H1 (cell line): Measurements from ENCODE around the gene RAB40B. TPM values are rescaled to one million over a fixed set of nuclear protein-coding genes. Genes with fewer than 3 reads are reported as not detected.

Experiments
- CTCF ChIA-PET: fragments of 300-600 bp; sonication (Branson Sonifier 250); formaldehyde crosslinking; loops from one replicate; lab custom pipeline; 2021; ENCODE audit not compliant: partially characterized antibody; lab: Charles Lee
- POLR2A ChIA-PET: fragments of 300-600 bp; sonication (Branson Sonifier 250); formaldehyde crosslinking; loops from one replicate; lab custom pipeline; 2021; ENCODE audit warnings: inconsistent platforms; ENCODE audit not compliant: partially characterized antibody; lab: Charles Lee
- DNase-seq, 2 experiments: peaks; one replicate each; pipeline versions ENCODE4 v3.0.0 to v3.0.0-alpha.2; 2010 to 2022; ENCODE audit warnings: low spot score in 2 of 2, low read depth in 1 of 2, mixed read lengths in 1 of 2
- FAIRE-seq: peaks from 2 replicates; lab custom pipeline; 2011; peaks lifted over from hg19 to GRCh38; lab: Jason Lieb, UNC
- H2AFZ ChIP-seq: 2 replicates; pipeline ENCODE4 v1.8.1; 2012; ENCODE audit warnings: low read length, inconsistent platforms
- H2AK5ac ChIP-seq: 2 replicates; pipeline ENCODE4 v1.6.1; 2013; ENCODE audit warnings: low read depth, low read length
- H2BK120ac ChIP-seq: replicated peaks from 2 replicates; pipeline ENCODE3; 2013; ENCODE audit warnings: low read depth, low read length, inconsistent platforms
- H2BK12ac ChIP-seq: 2 replicates; pipeline ENCODE4 v1.6.1; 2013; ENCODE audit warnings: low read depth, low read length
- H2BK15ac ChIP-seq: 2 replicates; pipeline ENCODE4 v1.6.1; 2013; ENCODE audit warnings: low read length
- H2BK20ac ChIP-seq: 2 replicates; pipeline ENCODE4 v1.6.1; 2013; ENCODE audit warnings: low read length
- H2BK5ac ChIP-seq: 2 replicates; pipeline ENCODE4 v1.6.1; 2013; ENCODE audit warnings: low read depth, low read length
- H3K14ac ChIP-seq: 2 replicates; pipeline ENCODE4 v1.6.1; 2013; ENCODE audit warnings: inconsistent platforms; ENCODE audit not compliant: insufficient read length
- H3K18ac ChIP-seq: 2 replicates; pipeline ENCODE4 v1.6.1; 2013; ENCODE audit warnings: low read length; ENCODE audit errors: extremely low read depth
- H3K23ac ChIP-seq: 2 replicates; pipeline ENCODE4 v1.6.1; 2013; ENCODE audit warnings: inconsistent platforms; ENCODE audit not compliant: insufficient read length
- H3K23me2 ChIP-seq: 2 replicates; pipeline ENCODE4 v1.6.1; 2013; ENCODE audit warnings: low read depth, low read length
- H3K27ac ChIP-seq: 2 replicates; pipeline ENCODE4 v1.6.1; 2011; ENCODE audit warnings: low read depth, low read length, inconsistent platforms
- H3K27me3 ChIP-seq, 4 experiments: replicated peaks in 1 of 4; 1 replicate in 1 of 4; 2 replicates in 3 of 4; pipeline versions ENCODE4 v1.6.1 to v1.8.1; 2011 to 2013; ENCODE audit warnings: low read length in 3 of 4, mild to moderate bottlenecking in 3 of 4, inconsistent platforms in 2 of 4, mixed read lengths in 2 of 4, moderate library complexity in 1 of 4; ENCODE audit not compliant: control insufficient read depth in 3 of 4, insufficient read depth in 3 of 4; ENCODE audit errors: extremely low read depth in 1 of 4
- H3K36me3 ChIP-seq, 4 experiments: 2 replicates each; pipeline versions ENCODE4 v1.6.1 to v1.8.1; 2011 to 2013; ENCODE audit warnings: mild to moderate bottlenecking in 4 of 4, low read length in 3 of 4, moderate library complexity in 2 of 4, control low read depth in 1 of 4, inconsistent platforms in 1 of 4; ENCODE audit not compliant: insufficient read depth in 4 of 4, control insufficient read depth in 2 of 4
- H3K4ac ChIP-seq: replicated peaks from 2 replicates; pipeline ENCODE3; 2013; ENCODE audit warnings: low read length, low read depth, mixed read lengths, inconsistent platforms; ENCODE audit not compliant: insufficient read length
- H3K4me1 ChIP-seq, 4 experiments: replicated peaks in 1 of 4; 1 replicate in 1 of 4; 2 replicates in 3 of 4; pipeline versions ENCODE4 v1.6.1 to v1.8.1; 2011 to 2013; ENCODE audit warnings: low read length in 3 of 4, inconsistent platforms in 2 of 4, mixed read lengths in 1 of 4; ENCODE audit not compliant: insufficient read depth in 4 of 4, control insufficient read depth in 3 of 4
- H3K4me2 ChIP-seq, 2 experiments: 2 replicates each; pipeline versions ENCODE4 v1.6.1 to v1.8.1; 2011 to 2013; ENCODE audit warnings: low read depth in 2 of 2, low read length in 2 of 2, control low read depth in 1 of 2, inconsistent platforms in 1 of 2, mild to moderate bottlenecking in 1 of 2; ENCODE audit not compliant: insufficient read depth in 1 of 2
- H3K4me3 ChIP-seq, 4 experiments: fragments of 200-600, 300-600 bp in 1 of 4; sonication (generic), shearing (Covaris generic), sonication (Bioruptor Twin) in 1 of 4; 2 replicates each; pipeline versions ENCODE4 v1.5.1 to v1.8.1; 2011 to 2016; ENCODE audit warnings: low read length in 4 of 4, low read depth in 3 of 4, control low read depth in 2 of 4, inconsistent platforms in 2 of 4, mild to moderate bottlenecking in 2 of 4, mixed read lengths in 1 of 4, moderate library complexity in 1 of 4; ENCODE audit not compliant: insufficient read depth in 2 of 4; ENCODE audit errors: extremely low read depth in 1 of 4
- H3K56ac ChIP-seq: replicated peaks from 2 replicates; pipeline ENCODE3; 2013; ENCODE audit warnings: low read depth, mild to moderate bottlenecking, mixed read lengths, low read length, inconsistent platforms; ENCODE audit not compliant: insufficient read length
- H3K79me1 ChIP-seq: 2 replicates; pipeline ENCODE4 v1.6.1; 2013; ENCODE audit warnings: low read depth, low read length, control low read depth
- H3K79me2 ChIP-seq, 2 experiments: 2 replicates each; pipeline versions ENCODE4 v1.6.1 to v1.8.1; 2012 to 2013; ENCODE audit warnings: low read length in 2 of 2, mild to moderate bottlenecking in 2 of 2, inconsistent platforms in 1 of 2; ENCODE audit not compliant: insufficient read depth in 2 of 2, control insufficient read depth in 1 of 2
- H3K9ac ChIP-seq, 4 experiments: replicated peaks in 1 of 4; 1 replicate in 1 of 4; 2 replicates in 3 of 4; pipeline versions ENCODE4 v1.6.1 to v1.8.1; 2011 to 2013; ENCODE audit warnings: low read depth in 3 of 4, low read length in 3 of 4, control low read depth in 2 of 4, mild to moderate bottlenecking in 2 of 4, moderate library complexity in 2 of 4, inconsistent platforms in 1 of 4; ENCODE audit errors: extremely low read depth in 1 of 4
- H3K9me3 ChIP-seq, 2 experiments: 2 replicates each; pipeline versions ENCODE4 v1.6.1 to v1.8.1; 2012 to 2013; ENCODE audit warnings: mild to moderate bottlenecking in 2 of 2, moderate library complexity in 2 of 2, control low read depth in 1 of 2, inconsistent platforms in 1 of 2, low read depth in 1 of 2, low read length in 1 of 2, mixed read lengths in 1 of 2; ENCODE audit not compliant: insufficient read depth in 2 of 2
- H4K20me1 ChIP-seq, 2 experiments: replicated peaks in 1 of 2; 2 replicates each; pipeline versions ENCODE3 to v1.8.1; 2011 to 2013; ENCODE audit warnings: inconsistent platforms in 2 of 2, low read length in 2 of 2, mild to moderate bottlenecking in 1 of 2; ENCODE audit not compliant: insufficient read depth in 2 of 2, control insufficient read depth in 1 of 2
- H4K5ac ChIP-seq: 2 replicates; pipeline ENCODE4 v1.6.1; 2013; ENCODE audit warnings: low read length, low read depth, mixed read lengths, inconsistent platforms; ENCODE audit not compliant: insufficient read length
- H4K8ac ChIP-seq: 2 replicates; pipeline ENCODE4 v1.8.0; 2013; ENCODE audit warnings: mild to moderate bottlenecking, moderate library complexity, low read length, inconsistent platforms; ENCODE audit not compliant: insufficient read depth; ENCODE audit errors: extremely low read depth
- H4K91ac ChIP-seq: replicated peaks from 2 replicates; pipeline ENCODE3; 2013; ENCODE audit warnings: low read length, mixed read lengths, inconsistent platforms; ENCODE audit not compliant: insufficient read length
- EP300 ChIP-seq, 2 experiments: IDR thresholded peaks; 1 replicate in 1 of 2; 2 replicates in 1 of 2; pipeline ENCODE4 v1.6.1; 2011 to 2012; ENCODE audit warnings: low read depth in 2 of 2, low read length in 2 of 2, mild to moderate bottlenecking in 2 of 2, borderline replicate concordance in 1 of 2, inconsistent platforms in 1 of 2, moderate library complexity in 1 of 2
- KDM5A ChIP-seq: fragments of 200-600 bp; IDR thresholded peaks from 2 replicates; pipeline ENCODE4 v1.7.1; 2012; ENCODE audit warnings: mild to moderate bottlenecking, low read length, inconsistent platforms, mixed read lengths
- RAD21 ChIP-seq, 2 experiments: IDR thresholded peaks in 1 of 2; conservative IDR thresholded peaks in 1 of 2; 2 replicates each; pipeline ENCODE4 v1.6.1; 2011; ENCODE audit warnings: low read depth in 2 of 2, low read length in 2 of 2, improper control_type of control experiment in 1 of 2, inconsistent platforms in 1 of 2, mild to moderate bottlenecking in 1 of 2, moderate library complexity in 1 of 2
- RNF2 ChIP-seq: fragments of 200-900, 300-1000 bp; sonication (generic); IDR thresholded peaks from 2 replicates; pipeline ENCODE4 v1.7.1; 2016; ENCODE audit warnings: borderline replicate concordance, low read depth, mild to moderate bottlenecking, antibody characterized with exemption, low read length; ENCODE audit not compliant: poor library complexity, severe bottlenecking; ENCODE audit errors: missing control alignments
- SRF ChIP-seq: IDR thresholded peaks from 2 replicates; pipeline ENCODE4 v1.6.1; 2011; ENCODE audit warnings: mild to moderate bottlenecking, low read depth, low read length, moderate library complexity
- WGBS, 2 experiments: shearing (Covaris generic) in 1 of 2; methylation state at CpG; one replicate each; pipeline versions ENCODE4 v1.1.6 to v1.1.7; 2013 to 2015; ENCODE audit warnings: low lambda C conversion rate in 2 of 2, mixed read lengths in 2 of 2, inconsistent platforms in 1 of 2, low coverage in 1 of 2, missing lambda C conversion rate in 1 of 2; ENCODE audit not compliant: insufficient replicate concordance in 2 of 2, insufficient coverage in 1 of 2, insufficient read length in 1 of 2; ENCODE audit errors: extremely low coverage in 1 of 2, missing lambda C conversion rate in 1 of 2; 5-methylcytosine and 5-hydroxymethylcytosine counted together
- polyA plus RNA-seq, 7 experiments: library from polyadenylated mRNA; depleted of rRNA in 3 of 7; stranded (reverse) in 5 of 7; unstranded in 2 of 7; fragments of >200 nt in 5 of 7; fragments of 200-250 nt in 2 of 7; gene quantifications; 1 replicate in 5 of 7; 2 replicates in 1 of 7; 4 replicates in 1 of 7; pipeline versions ENCODE4 v1.2.1 to v1.2.3, GENCODE V29; 2011 to 2013; ENCODE audit warnings: missing spikeins in 2 of 7, mixed read lengths in 2 of 7
- total RNA-seq: library from RNA; stranded (reverse); fragmentation: NEBNext Ultra II Directional; extraction: Animal tissue kit (Norgen Biotek cat#: 25700); gene quantifications from 2 replicates; pipeline ENCODE4 v1.2.1, GENCODE V29; 2021
- TF ChIP-seq, protein P1 (sequence below): IDR thresholded peaks from 2 replicates; pipeline ENCODE4 v1.6.1; 2011; ENCODE audit warnings: low read depth, mild to moderate bottlenecking, low read length; ENCODE audit not compliant: insufficient read depth
- TF ChIP-seq, protein P2 (sequence below): IDR thresholded peaks from 2 replicates; pipeline ENCODE4 v1.6.1; 2012; ENCODE audit warnings: low read length, inconsistent platforms

RAB40B gene
- total and polyA plus RNA-seq, 2 of the 8 experiments (the other 6 are each of a cell fraction or from before 2014, with no cell fraction given): 3.1 to 4.6 TPM

DNA sequence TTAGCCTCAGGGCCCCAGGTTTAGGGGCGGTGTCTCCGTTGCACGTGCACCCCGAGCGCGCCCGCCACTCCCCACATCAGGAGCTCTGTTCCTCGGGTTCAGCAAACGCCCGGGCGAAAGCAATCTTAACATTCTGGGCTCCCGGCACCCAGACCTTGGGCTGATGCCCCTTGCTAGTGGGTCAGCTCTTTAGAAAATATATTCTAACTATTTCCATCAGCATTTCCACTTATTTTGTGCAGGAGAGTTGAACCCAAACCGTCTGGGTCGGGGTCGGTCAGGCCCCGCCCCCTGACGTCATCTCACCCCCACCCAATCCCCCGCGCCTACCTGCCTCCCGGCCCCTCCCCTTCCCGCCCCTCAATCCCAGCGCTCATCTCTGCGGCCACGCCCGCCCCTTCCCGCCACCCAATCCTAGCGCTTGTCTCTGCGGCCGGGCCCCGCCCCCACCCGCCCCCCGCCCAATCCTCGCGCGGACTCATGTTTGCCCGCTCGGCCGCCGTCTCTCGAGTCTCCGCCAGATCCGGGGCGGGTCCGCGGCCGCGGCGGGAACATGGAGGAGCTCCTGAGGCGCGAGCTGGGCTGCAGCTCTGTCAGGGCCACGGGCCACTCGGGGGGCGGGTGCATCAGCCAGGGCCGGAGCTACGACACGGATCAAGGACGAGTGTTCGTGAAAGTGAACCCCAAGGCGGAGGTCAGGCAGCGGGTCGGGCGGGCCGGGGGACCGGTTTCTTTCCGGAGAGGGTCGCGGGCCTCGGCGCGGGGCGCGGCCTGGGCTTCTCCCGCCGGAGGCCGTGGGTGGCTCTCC is 17.9 kb upstream of the RAB40B start, which contains the start of gene FN3KRP:
TSS of gene FN3KRP (plus strand) at position 504 of the 808 bp plus-strand sequence. CDS start at position 554, 50 bp downstream.
- ChIA-PET CTCF (interaction anchor here (0.7 to 1.6 kb wide), 8 partner anchors 9 to 142 kb away, joined by 3 to 6 read pairs (median 3); no protein-coding TSS in a partner anchor), POLR2A (interaction anchor here (0.7 to 2.0 kb wide), 4 partner anchors 18 to 39 kb away, joined by 3 to 7 read pairs (median 4); partner anchors contain the start of genes FN3K and RAB40B)
- peak within 1 kb of the TSS; percentile 48 to 69 (median 59) for H3K9ac ChIP-seq
- H4K91ac ChIP-seq: no peak within 1 kb of the TSS
- H3K4ac ChIP-seq: no peak within 1 kb of the TSS
- no peak within 1 kb of the TSS for H3K27ac ChIP-seq
- H3K79me1 ChIP-seq: peaks cover 6% of the 10 kb centered on the region
- H3K79me2 ChIP-seq: peaks cover 2 to 5% of the 10 kb centered on the region in 2 experiments; a peak in 2 of 4 replicates
- H3K4me2 ChIP-seq: peak within 1 kb of the TSS; percentile 78 to 81
- H3K14ac ChIP-seq: no peak within 1 kb of the TSS
- no peaks in the 10 kb centered on the region for H3K9me3 ChIP-seq
- H2AK5ac ChIP-seq: no peak within 1 kb of the TSS
- H3K36me3 ChIP-seq: no peaks in the 10 kb centered on the region; a peak in 2 of 8 replicates
- peaks cover 0 to 5% (median 0%) of the 10 kb centered on the region in 4 experiments; a peak in 2 of 7 replicates for H3K4me1 ChIP-seq
- H4K8ac ChIP-seq: peak within 1 kb of the TSS; percentile 79; the same call in 1 of the 2 replicates
- 0 out of 2 replicates have a peak within 1 kb of the TSS, but pooled peaks have one; percentile 47 for H2AFZ ChIP-seq
- H3K18ac ChIP-seq: no peak within 1 kb of the TSS
- H2BK5ac ChIP-seq: no peak within 1 kb of the TSS
- no peak within 1 kb of the TSS for H2BK15ac ChIP-seq
- peaks cover 16% of the 10 kb centered on the region for H3K23me2 ChIP-seq
- 0% methylated on average over 39 of the region's 75 CpGs; no CpG with 5 or more reads in 1 of the 2 experiments for WGBS, 2 experiments
- H2BK20ac ChIP-seq: no peak within 1 kb of the TSS
- peak; percentile 84 to 86 for DNase-seq
- H2BK120ac ChIP-seq: no peak within 1 kb of the TSS
- no peak within 1 kb of the TSS for H4K5ac ChIP-seq
- peak within 1 kb of the TSS; percentile 65 to 91 (median 72) for H3K4me3 ChIP-seq
- FAIRE-seq: no peak
- H3K27me3 ChIP-seq: 0 out of 7 replicates have a peak, but pooled peaks cover 0 to 2% (median 0%) of the 10 kb centered on the region in 4 experiments
- no peak within 1 kb of the TSS for H3K23ac ChIP-seq
- H2BK12ac ChIP-seq: no peak within 1 kb of the TSS
- H3K56ac ChIP-seq: peak within 1 kb of the TSS; percentile 46
- peaks cover 2 to 9% of the 10 kb centered on the region in 2 experiments for H4K20me1 ChIP-seq
- TF ChIP-seq SRF (no peak), RNF2 (no peak), RAD21 (IDR thresholded peaks at IDR 0.05 in 1 of 2, conservative IDR thresholded peaks at IDR 0.05 in 1 of 2; ENCODE audit: low read depth in 2 of 2, low read length in 2 of 2) (no peak), EP300 (IDR thresholded peaks at IDR 0.05; ENCODE audit: borderline replicate concordance in 1 of 2, low read depth in 2 of 2, low read length in 2 of 2) (no peak), KDM5A (no peak)
- TF ChIP-seq, protein P1, sequence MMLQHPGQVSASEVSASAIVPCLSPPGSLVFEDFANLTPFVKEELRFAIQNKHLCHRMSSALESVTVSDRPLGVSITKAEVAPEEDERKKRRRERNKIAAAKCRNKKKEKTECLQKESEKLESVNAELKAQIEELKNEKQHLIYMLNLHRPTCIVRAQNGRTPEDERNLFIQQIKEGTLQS: no peak
- TF ChIP-seq, protein P2, sequence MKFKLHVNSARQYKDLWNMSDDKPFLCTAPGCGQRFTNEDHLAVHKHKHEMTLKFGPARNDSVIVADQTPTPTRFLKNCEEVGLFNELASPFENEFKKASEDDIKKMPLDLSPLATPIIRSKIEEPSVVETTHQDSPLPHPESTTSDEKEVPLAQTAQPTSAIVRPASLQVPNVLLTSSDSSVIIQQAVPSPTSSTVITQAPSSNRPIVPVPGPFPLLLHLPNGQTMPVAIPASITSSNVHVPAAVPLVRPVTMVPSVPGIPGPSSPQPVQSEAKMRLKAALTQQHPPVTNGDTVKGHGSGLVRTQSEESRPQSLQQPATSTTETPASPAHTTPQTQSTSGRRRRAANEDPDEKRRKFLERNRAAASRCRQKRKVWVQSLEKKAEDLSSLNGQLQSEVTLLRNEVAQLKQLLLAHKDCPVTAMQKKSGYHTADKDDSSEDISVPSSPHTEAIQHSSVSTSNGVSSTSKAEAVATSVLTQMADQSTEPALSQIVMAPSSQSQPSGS: no peak
